Thyroid gland (tissue), 4 donors: ENCODE data around the gene SLC41A2. TPM values are rescaled to one million over a fixed set of nuclear protein-coding genes. Genes with fewer than 3 reads are reported as not detected.
"Not testable (repeated sequence)": the region's sequence is repeated elsewhere in the genome, so short reads cannot be mapped to it uniquely, and the experiment has no call there.

Experiments
- DNase-seq, 2 donors: peaks; one replicate each; pipeline ENCODE4 v3.0.0-alpha.2; 2019
- H3K27ac ChIP-seq, 3 donors: fragments of 200-600 bp; sonication (generic); 1 replicate in 2 of 3; 2 replicates in 1 of 3; pipeline ENCODE4 v1.5.1; 2016 to 2019; ENCODE audit warnings: mild to moderate bottlenecking in 1 of 3, moderate library complexity in 1 of 3
- H3K27me3 ChIP-seq: fragments of 200-600 bp; sonication (generic); one replicate; pipeline ENCODE4 v1.5.1; 2019
- H3K36me3 ChIP-seq, 2 donors: fragments of 200-600 bp; sonication (generic); one replicate each; pipeline ENCODE4 v1.5.1; 2016 to 2019
- H3K4me1 ChIP-seq, 2 donors: fragments of 200-600 bp; sonication (generic); one replicate each; pipeline ENCODE4 v1.5.1; 2017 to 2019
- H3K4me3 ChIP-seq, 3 donors: fragments of 200-600 bp; sonication (generic); replicated peaks in 1 of 3; 1 replicate in 2 of 3; 2 replicates in 1 of 3; pipeline ENCODE4 v1.5.1; 2016; ENCODE audit warnings: mild to moderate bottlenecking in 1 of 3
- H3K9me3 ChIP-seq: fragments of 200-600 bp; sonication (generic); one replicate; pipeline ENCODE4 v1.5.1; 2017
- CTCF ChIP-seq, 6 experiments: fragments of 200-600 bp in 3 of 6; fragments of 450-650 bp in 3 of 6; sonication (generic) in 3 of 6; IDR thresholded peaks; one replicate each; pipeline ENCODE4 v1.5.1; 2016 to 2019; ENCODE audit warnings: antibody characterized with exemption in 6 of 6, mild to moderate bottlenecking in 2 of 6, inconsistent platforms in 1 of 6, moderate library complexity in 1 of 6
- POLR2A ChIP-seq, 2 donors: fragments of 450-650 bp; IDR thresholded peaks; one replicate each; pipeline ENCODE4 v1.6.1; 2017; ENCODE audit warnings: antibody characterized with exemption in 2 of 2, mild to moderate bottlenecking in 2 of 2, moderate library complexity in 1 of 2
- WGBS, 2 donors: methylation state at CpG; one replicate each; pipeline ENCODE4 v1.1.5; 2017; 5-methylcytosine and 5-hydroxymethylcytosine counted together
- intact Hi-C: fragments of 100-400 bp; cut with DNase I; formaldehyde crosslinking; loops from one replicate; pipeline ENCODE4 v1.15.1; 2023
- total RNA-seq, 4 donors: library from RNA; depleted of rRNA; stranded (reverse); fragments of >200 nt; gene quantifications; one replicate each; pipeline ENCODE4 v1.2.3, GENCODE V29; 2016

Gene SLC41A2
- total RNA-seq, 4 donors from 2014 or later, result 75.1 to 142 (median 93.1) TPM

- TF ChIP-seq POLR2A (IDR thresholded peaks at IDR 0.05) (no peak), CTCF (IDR thresholded peaks at IDR 0.05) (no peak)
- no peak overlapping the region for H3K27ac ChIP-seq
- intact Hi-C loops, result no loop called here
- no peaks in the 10 kb centered on the region for H3K9me3 ChIP-seq
- no peaks in the 10 kb centered on the region for H3K36me3 ChIP-seq
- no peak for DNase-seq
- peaks cover 10 to 13% of the 10 kb centered on the region in 2 donors for H3K4me1 ChIP-seq
- H3K27me3 ChIP-seq, result no peaks in the 10 kb centered on the region
- H3K4me3 ChIP-seq, result no peak overlapping the region
- 92 to 94% methylated on average over 4 of the region's 4 CpGs for WGBS, 2 donors
Measured at GRCh38 chr12:104985206-104985605, 27.1 kb upstream of the SLC41A2 start.

DNA sequence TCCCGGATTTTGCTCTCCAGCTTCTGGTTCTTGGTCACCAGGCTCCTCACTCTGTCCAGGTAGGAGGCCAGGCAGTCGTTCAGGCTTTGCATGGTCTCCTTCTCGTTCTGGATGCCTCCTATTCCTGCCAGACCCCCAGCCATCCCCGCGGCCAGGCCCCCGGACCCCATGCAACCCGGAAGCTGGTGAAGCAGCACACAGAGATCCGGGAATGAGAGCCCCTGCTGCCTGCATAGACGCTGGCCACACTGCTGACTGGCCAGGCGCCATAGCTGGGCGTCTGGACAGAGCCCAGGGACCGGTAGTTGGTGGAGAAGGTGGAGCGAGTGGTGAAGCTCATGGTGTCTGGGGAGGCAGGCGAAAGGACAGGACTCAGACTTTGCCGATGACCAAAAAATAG is 19.6 kb upstream of the SLC41A2 start:
- H3K9me3 ChIP-seq, H3K4me1 ChIP-seq, DNase-seq, H3K27ac ChIP-seq, intact Hi-C loops, H3K4me3 ChIP-seq, H3K36me3 ChIP-seq, H3K27me3 ChIP-seq: not testable (repeated sequence)
- 91 to 94% methylated on average over 9 to 15 of the region's 15 CpGs for WGBS, 2 donors

GRCh38 chr12:104976703-104977102 is 18.6 kb upstream of the SLC41A2 start:
- WGBS, 2 donors, result 66 to 78% methylated on average over 5 to 8 of the region's 8 CpGs
- intact Hi-C loops, result no loop called here

DNA sequence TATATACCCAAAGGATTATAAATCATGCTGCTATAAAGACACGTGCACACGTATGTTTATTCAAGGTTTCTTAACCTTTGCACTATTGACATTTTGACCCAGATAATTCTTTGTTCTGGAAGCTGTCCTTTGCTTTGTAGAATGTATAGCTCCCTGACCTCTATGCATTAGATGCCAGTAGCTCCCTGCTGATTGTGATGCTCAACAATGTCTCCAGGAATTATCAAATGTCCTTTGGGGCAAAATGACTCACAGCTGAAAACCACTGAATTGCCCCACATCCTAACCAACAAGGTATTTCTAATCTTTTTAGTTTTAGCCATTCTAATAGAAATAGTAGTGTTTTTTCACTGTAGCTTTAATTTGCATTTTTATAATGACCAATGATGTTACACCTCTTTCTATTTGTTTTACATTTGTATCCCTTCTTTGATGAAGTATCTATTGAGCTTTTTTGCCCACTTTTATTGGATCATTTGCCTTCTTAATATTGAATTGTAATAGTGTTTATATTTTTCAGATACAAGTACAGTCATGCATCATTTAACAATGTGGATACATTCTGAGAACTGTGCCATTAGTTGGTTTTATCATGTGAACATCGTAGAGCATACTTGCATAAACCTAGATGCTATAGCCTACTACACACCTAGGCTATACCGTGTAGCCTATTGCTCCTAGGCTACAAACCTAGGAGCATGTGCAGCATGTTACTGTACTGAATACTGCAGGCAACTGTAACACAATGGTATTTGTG is 17.7 kb upstream of the SLC41A2 start:
- WGBS, 2 donors, result 66 to 73% methylated on average over 4 of the region's 4 CpGs
- no peak overlapping the region for H3K27ac ChIP-seq
- H3K27me3 ChIP-seq, result no peaks in the 10 kb centered on the region
- TF ChIP-seq CTCF (IDR thresholded peaks at IDR 0.05) (no peak), POLR2A (IDR thresholded peaks at IDR 0.05) (no peak)
- no peaks in the 10 kb centered on the region for H3K36me3 ChIP-seq
- DNase-seq, result no peak
- intact Hi-C loops, result no loop called here
- no peaks in the 10 kb centered on the region for H3K4me1 ChIP-seq
- no peaks in the 10 kb centered on the region for H3K9me3 ChIP-seq
- H3K4me3 ChIP-seq, result no peak overlapping the region

More at GRCh38 chr12:104976703-104977102, 18.6 kb upstream of the SLC41A2 start:
- no peak overlapping the region for H3K4me3 ChIP-seq
- TF ChIP-seq POLR2A (IDR thresholded peaks at IDR 0.05) (no peak), CTCF (IDR thresholded peaks at IDR 0.05) (peak in 2 of 6 experiments; percentile 13 to 36)
- no peaks in the 10 kb centered on the region for H3K27me3 ChIP-seq
- H3K9me3 ChIP-seq, result no peaks in the 10 kb centered on the region
- DNase-seq, result peak in 1 of 2 donors; percentile 28
- no peaks in the 10 kb centered on the region for H3K4me1 ChIP-seq
- no peak overlapping the region for H3K27ac ChIP-seq
- H3K36me3 ChIP-seq, result no peaks in the 10 kb centered on the region

DNA sequence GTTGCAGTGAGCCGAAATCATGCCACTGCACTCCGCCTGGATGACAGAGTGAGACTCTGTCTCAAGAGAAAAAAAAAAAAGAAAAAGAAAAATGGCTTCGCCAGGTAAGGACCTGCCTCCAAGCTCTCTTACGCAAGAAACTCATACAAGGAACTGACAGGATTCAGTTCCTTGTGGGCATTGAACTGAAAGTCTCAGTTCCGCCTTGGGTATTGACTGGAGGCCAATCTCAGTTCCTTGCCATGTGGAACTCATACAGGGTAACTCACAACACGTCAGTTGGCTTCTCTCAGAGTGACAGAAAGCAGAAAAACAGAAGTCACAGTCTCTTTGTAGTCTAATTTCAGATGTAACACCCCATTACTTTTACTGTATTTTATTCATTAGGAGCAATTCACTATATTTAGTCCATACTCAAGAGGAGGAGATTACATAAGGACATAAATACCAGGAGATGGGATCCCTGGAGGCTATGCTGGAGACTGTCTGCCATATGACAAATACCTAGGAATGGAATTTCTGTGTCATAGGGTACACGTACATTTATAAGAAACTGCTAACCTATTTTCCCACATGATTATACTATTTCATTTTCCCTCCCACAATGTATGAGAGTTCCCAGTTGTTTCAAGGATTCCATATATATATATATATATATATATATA is 16.7 kb upstream of the SLC41A2 start:
- Histone ChIP-seq H3K27ac (no peak overlapping the region), H3K9me3 (no peaks in the 10 kb centered on the region), H3K4me1 (no peaks in the 10 kb centered on the region), H3K36me3 (no peaks in the 10 kb centered on the region), H3K27me3 (no peaks in the 10 kb centered on the region), H3K4me3 (no peak overlapping the region)
- no peak for TF ChIP-seq POLR2A (IDR thresholded peaks at IDR 0.05)
- no peak for TF ChIP-seq CTCF (IDR thresholded peaks at IDR 0.05)
- WGBS, 2 donors, result 87 to 91% methylated on average over 7 of the region's 7 CpGs
- intact Hi-C loops, result no loop called here
- no peak for DNase-seq
